HG03103 (cell line): ENCODE measurements around the gene RBMS3.
A peak's percentile ranks its signal among the peaks of the same experiment; 100 is the strongest.

Experiments used
- ATAC-seq: cut with Tn5 transposase; IDR thresholded peaks from one replicate; pipeline ENCODE4 v1.9.1; 2021; ENCODE audit warnings: low read depth; ENCODE audit not compliant: unreplicated experiment

RBMS3 gene

DNA sequence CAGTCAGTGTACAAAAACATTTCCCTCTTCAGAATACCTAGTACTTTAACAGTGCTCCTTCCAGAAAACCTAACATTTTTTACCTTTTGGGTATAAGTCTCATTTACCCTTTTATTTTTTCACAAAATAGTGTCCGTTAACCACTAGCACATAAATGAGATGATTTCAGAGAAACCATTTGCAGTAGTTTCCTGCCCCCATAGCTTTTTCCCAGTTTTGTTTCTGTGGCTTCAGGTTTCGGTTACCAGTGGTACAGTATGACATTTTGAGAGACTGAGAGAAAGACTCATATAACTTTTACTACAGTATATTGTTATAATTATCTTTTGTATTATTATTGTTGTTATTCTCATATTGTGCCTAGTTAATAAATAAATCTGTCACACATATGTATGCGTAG lies 6.2 kb upstream of the RBMS3 start:
- no peak for ATAC-seq

GRCh38 chr3:29275309-29275708 lies 5.6 kb upstream of the RBMS3 start:
- ATAC-seq = no peak

GRCh38 chr3:29277249-29277648 lies 3.6 kb upstream of the RBMS3 start:
- ATAC-seq = no peak

GRCh38 chr3:29279286-29279685 lies 1.6 kb upstream of the RBMS3 start:
- ATAC-seq = no peak

- no peak for ATAC-seq
Observed at GRCh38 chr3:29279806-29280205, 1.1 kb upstream of the RBMS3 start.

DNA sequence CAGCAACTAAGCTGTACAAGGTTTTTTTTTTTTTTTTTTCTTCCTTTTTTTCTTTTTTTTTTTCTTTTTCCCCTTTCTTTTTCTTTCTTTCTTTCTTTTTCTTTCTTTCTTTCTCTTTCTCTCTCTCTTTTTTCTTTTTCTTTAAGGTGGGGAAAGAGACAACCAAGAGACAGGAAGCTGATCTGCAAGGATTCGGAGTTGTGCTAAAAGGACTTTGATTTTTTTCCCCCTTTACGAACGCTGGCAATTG lies 148 bp downstream of the RBMS3 start:
- no peak for ATAC-seq

DNA sequence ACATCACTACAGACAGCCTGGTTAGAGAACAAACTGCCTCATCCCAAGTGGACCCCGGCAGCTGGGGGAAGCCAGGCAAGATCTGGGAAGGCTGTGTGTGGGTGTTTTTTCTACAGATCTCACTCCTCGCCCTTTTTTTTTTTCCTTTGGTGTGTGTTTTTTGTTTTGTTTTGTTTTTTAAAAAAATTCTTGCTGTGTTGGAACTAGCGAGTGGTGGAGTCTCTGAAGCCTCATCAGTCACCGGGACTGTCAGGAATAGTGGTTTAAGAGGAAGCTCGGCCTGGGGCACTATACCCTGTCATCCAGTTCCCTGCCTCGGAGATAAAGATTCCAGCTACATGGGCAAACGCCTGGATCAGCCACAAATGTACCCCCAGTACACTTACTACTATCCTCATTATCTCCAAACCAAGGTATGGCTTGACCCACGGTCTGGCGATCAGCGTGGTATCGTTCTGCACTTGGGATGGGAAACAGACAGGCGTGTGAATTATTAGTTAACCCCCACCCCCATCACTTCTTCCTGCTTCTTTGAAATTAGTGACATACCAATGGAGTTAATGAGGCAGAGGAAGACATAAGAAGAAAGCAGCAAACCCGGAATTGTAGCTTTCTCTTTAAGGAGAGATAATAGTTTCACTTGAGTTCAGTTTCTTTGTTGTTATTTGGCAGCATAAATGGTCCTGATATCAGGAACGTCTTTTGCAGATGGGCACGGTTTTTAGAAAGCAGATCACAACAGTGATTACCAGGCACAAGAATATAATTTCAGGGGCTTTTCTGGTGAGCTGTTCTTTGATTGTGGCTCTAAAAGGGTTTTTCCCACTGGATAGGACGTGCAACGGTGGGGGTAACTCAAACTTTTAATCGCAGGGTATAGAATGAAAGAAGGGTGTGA lies 722 bp downstream of the RBMS3 start:
- peak; percentile 39 for ATAC-seq

- ATAC-seq = no peak
Observed at GRCh38 chr3:29282427-29283230, 1.8 kb downstream of the RBMS3 start.

DNA sequence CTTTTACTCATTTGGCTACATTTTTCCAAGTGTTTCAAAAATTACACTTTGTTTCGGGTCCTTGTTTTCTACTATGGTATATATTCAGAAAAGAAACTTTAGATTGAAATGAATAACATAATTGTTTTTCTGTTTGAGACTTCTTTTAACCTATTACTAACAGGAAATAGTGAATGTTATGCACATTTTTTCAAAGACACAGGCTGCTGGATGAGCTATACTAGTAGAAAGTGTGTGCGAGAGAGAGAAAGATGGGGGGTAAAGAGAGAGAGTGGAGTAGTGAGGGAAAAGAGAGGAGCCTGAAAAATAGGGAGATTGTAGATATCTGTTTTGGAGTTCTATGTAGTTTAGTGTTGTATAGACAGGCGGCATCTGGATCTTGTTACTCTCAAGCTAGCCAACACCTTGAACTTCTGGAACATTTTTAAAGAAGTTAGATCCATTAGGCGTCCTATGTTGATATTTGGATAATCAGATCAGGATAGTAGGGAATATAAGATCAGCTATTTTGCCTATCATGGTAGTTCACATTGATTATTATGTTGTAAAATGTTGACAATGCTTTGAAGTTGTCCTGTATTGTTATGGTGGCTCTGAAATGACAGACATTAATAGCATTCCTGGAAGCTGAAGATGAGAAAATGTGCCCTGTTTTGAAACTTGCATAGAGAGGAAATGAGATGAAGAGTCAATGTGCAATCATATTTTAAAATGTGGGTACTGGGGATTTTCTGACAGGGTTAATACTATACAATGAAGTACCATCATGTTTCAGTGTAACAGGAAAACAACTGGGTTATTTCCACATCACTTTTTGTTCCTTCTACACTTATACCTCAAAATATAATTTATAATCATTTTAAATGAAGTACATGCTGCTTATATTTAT lies 2.6 kb downstream of the RBMS3 start:
- no peak for ATAC-seq

DNA sequence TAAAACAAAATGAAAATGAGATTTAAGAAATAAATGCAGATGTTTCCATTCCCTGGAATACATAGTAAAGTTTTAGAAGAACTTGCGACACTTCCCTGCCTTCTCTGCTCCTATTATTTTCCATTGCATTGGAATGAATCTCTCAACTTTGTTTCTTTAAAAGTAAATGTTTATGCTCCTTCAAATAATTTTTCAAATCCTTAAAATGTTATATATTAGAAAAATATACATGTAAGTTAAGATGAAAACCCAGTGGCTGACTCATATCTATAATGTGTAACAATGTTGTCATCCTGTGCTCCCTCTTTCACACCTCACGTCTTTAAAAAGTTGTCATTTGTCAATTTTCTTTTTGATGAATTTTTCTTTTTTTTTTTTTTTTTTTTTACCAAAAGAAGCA lies 3.6 kb downstream of the RBMS3 start:
- ATAC-seq = no peak

DNA sequence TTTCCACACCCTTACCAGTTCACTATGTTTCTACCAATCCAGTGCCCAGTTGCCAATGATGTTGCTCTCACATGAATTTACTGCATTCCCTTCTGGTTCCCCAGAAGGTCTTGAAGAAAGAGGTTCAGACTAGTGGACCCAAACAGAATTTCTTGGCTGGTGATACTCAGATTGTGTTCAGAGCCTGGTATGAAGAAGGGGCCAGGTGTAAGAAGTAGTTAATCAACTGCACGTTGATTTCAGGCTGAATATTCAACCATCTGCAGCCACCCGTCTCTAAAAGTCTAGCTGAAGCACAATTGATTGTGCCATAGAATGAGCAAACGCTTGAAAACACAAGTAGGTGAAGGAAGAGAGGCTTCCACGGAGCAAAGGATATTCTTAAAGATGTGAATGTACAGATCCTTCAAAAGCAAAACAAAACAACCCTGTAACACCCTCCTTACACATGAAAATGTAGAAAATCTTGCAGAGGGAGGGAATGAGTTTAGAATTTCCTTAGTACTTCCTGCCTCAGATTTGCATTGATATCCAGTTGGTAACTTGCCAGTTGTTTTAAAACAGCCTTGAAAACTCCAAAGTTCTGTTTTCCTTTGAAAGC lies 4.7 kb downstream of the RBMS3 start:
- ATAC-seq = no peak

DNA sequence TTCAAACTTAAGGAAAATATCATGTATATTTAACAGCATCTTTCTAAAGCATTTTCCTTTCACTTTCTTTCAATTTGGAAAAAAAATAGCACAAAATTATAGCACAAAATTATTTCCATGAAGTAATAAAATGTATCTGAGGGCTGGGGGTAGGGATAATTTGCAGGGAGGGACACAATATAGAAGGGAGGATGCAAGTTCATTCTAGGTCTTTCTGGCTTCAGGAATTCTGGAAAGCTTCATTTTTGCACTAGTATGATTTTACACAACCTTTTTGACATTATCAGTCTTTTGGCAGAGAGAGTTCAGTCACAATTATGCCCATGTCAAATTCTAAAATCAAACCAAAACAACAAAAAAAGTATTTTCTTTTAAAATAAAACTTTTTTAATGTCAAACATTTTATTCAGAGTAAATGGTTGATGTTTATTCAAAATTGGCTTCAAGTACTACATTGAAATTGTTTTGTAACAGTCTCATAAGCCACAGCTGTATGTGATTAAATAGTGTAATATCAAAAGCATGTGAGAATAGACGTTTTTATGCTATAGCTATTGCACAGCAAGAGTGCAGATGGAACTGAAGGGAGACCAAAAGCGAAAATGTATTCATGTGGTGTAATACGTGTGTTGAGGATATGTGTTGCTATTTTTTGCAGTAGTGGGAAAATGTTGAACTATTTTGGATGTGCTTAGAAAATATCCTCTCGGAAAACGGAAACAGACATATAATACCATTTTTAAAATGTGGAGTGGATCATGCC lies 5.8 kb downstream of the RBMS3 start:
- ATAC-seq = no peak

DNA sequence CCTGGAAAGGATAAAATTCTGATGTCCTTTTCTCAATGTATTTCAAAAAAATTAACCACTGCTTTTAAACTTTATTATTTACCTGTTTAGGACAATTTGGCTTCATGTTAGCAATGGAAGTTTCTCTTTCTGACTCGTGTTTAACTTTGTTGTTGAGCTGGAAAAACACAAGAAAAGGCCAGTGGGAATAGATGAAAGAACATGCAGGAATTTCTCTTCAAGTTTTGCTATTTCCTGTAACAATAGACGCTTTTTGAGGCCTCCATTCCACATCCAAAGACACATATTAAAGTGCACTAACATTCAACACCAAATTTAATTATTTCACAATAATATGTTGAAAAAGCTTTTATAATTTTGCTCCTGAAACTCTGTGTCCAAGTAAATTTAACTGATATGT lies 9.7 kb downstream of the RBMS3 start:
- no peak for ATAC-seq

- ATAC-seq = no peak
Observed at GRCh38 chr3:29291260-29291981, 10.6 kb downstream of the RBMS3 start.

- no peak for ATAC-seq
Observed at GRCh38 chr3:29291982-29292363, 11.1 kb downstream of the RBMS3 start.

DNA sequence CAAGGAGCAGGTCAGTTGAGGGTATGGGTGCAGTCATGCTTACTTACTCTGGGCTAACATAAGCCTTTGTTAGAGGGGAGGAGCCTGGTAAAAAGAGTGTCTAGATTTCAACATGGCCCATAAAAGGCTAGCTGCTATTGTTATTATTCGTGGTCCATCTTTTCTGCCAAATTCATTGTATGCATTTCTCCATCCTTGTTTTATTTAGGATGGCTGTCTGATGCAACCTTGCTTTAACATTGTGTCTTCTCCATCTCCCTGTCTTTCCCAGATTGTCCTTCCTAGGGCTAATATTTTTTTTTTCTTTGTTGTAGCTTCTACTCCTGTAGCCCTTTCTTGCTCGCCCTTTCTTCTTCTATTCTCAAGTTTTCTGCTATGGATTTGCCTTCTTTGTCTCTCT lies 12.6 kb downstream of the RBMS3 start:
- ATAC-seq = no peak

GRCh38 chr3:29297998-29298397 lies 17.1 kb downstream of the RBMS3 start:
- no peak for ATAC-seq

DNA sequence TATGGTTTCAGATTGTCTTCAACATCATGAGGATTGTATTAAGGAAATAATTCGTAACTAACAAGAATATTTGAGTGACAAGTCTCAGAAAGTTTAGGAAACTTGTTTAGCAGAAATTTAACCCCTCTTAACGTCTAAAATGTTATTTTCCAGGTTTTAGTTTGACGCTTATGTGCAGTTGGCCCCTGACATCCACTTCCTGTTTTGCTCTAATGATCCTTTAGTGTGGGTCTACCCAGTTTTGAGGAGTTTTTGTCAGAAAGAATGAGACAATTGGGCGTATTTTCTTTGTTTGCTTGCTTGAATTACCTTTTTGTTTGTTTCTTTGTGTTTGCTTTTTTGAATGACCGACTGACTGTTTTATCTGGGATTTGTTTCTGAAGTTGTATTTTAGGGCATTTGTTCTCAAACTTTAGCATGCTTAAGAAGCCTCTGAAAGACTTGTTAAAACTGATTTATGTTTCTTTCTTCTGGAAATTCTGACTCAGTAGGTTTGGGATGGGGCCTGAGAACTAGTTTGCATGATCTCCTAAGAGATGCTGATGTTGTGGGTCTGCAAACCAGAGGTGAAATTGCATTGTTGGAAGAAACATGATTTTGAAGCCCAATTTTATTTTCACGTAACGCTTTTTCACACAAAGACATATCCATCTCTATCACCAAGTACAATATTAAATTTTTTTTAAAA lies 20.6 kb downstream of the RBMS3 start:
- no peak for ATAC-seq

GRCh38 chr3:29302619-29303018 lies 21.7 kb downstream of the RBMS3 start:
- ATAC-seq = no peak
